CD4-positive, alpha-beta memory T cell (primary cell): ENCODE data around the gene MYH3. TPM values are rescaled to one million over a fixed set of nuclear protein-coding genes. Genes with fewer than 3 reads are reported as not detected.

ENCODE experiments used
- CTCF ChIA-PET: fragments of 350-600 bp; sonication (Branson Sonifier 250); formaldehyde crosslinking; loops from one replicate; lab custom pipeline; 2021; ENCODE audit warnings: inconsistent platforms; ENCODE audit not compliant: partially characterized antibody; lab: Charles Lee
- POLR2A ChIA-PET: fragments of 350-600 bp; sonication (Branson Sonifier 250); formaldehyde crosslinking; loops from one replicate; lab custom pipeline; 2021; ENCODE audit not compliant: partially characterized antibody; lab: Charles Lee
- DNase-seq, 5 donors: peaks; one replicate each; pipeline versions ENCODE4 v3.0.0 to v3.0.0-alpha.2; 2020 to 2022; ENCODE audit warnings: mixed read lengths in 1 of 5
- H3K27ac ChIP-seq: one replicate; pipeline ENCODE4 v1.7.0; 2013; ENCODE audit warnings: low read depth, low read length
- H3K27me3 ChIP-seq: 2 replicates; pipeline ENCODE4 v1.7.0; 2013; ENCODE audit warnings: mild to moderate bottlenecking, low read length, moderate library complexity; ENCODE audit not compliant: insufficient read depth
- H3K36me3 ChIP-seq: 2 replicates; pipeline ENCODE4 v1.7.0; 2013; ENCODE audit warnings: mild to moderate bottlenecking, low read length, moderate library complexity; ENCODE audit not compliant: insufficient read depth
- H3K4me1 ChIP-seq: 2 replicates; pipeline ENCODE4 v1.7.0; 2013; ENCODE audit warnings: mild to moderate bottlenecking, low read length, moderate library complexity; ENCODE audit not compliant: insufficient read depth
- H3K4me3 ChIP-seq, 2 donors: one replicate each; pipeline ENCODE4 v1.7.0; 2013; ENCODE audit warnings: low read length in 2 of 2, mild to moderate bottlenecking in 1 of 2
- H3K9me3 ChIP-seq, 2 donors: one replicate each; pipeline ENCODE4 v1.7.0; 2013; ENCODE audit warnings: low read length in 2 of 2, control low read depth in 1 of 2; ENCODE audit not compliant: control insufficient read depth in 1 of 2
- H3K27ac Mint-ChIP-seq, 7 donors: one replicate each; pipeline ENCODE4 v1.8.0; 2020 to 2021; ENCODE audit warnings: mixed read lengths in 7 of 7, mild to moderate bottlenecking in 6 of 7, inconsistent platforms in 3 of 7, moderate library complexity in 3 of 7
- H3K27me3 Mint-ChIP-seq, 2 donors: one replicate each; pipeline ENCODE4 v1.8.0; 2020 to 2021; ENCODE audit warnings: mixed read lengths in 2 of 2
- H3K36me3 Mint-ChIP-seq, 2 donors: one replicate each; pipeline ENCODE4 v1.8.0; 2020 to 2021; ENCODE audit warnings: mixed read lengths in 2 of 2, inconsistent platforms in 1 of 2, mild to moderate bottlenecking in 1 of 2
- H3K4me1 Mint-ChIP-seq, 4 donors: one replicate each; pipeline ENCODE4 v1.8.0; 2020 to 2021; ENCODE audit warnings: mixed read lengths in 4 of 4, mild to moderate bottlenecking in 1 of 4
- H3K4me3 Mint-ChIP-seq, 8 donors: one replicate each; pipeline ENCODE4 v1.8.0; 2020 to 2021; ENCODE audit warnings: mixed read lengths in 8 of 8, mild to moderate bottlenecking in 7 of 8, moderate library complexity in 6 of 8, inconsistent platforms in 3 of 8
- H3K9me3 Mint-ChIP-seq, 8 donors: one replicate each; pipeline ENCODE4 v1.8.0; 2020 to 2021; ENCODE audit warnings: mixed read lengths in 8 of 8, mild to moderate bottlenecking in 5 of 8, inconsistent platforms in 3 of 8, moderate library complexity in 1 of 8
- intact Hi-C: fragments of 100-400 bp; cut with micrococcal nuclease; formaldehyde crosslinking; loops from one replicate; pipeline ENCODE4 v1.15.1; 2023
- polyA plus RNA-seq, 2 donors: library from polyadenylated mRNA; unstranded; fragments of 300-500 nt; fragmentation: Illumina TruSeq; gene quantifications; one replicate each; pipeline ENCODE4 v1.2.3, GENCODE V29; 2021
- total RNA-seq, 2 experiments: library from RNA; stranded (reverse); gene quantifications; one replicate each; pipeline ENCODE4 v1.2.3, GENCODE V29; 2021

MYH3 gene
- total and polyA plus RNA-seq, 4 experiments from 2014 or later, result 0.47 to 11.5 (median 8.6) TPM; not detected in 1

DNA sequence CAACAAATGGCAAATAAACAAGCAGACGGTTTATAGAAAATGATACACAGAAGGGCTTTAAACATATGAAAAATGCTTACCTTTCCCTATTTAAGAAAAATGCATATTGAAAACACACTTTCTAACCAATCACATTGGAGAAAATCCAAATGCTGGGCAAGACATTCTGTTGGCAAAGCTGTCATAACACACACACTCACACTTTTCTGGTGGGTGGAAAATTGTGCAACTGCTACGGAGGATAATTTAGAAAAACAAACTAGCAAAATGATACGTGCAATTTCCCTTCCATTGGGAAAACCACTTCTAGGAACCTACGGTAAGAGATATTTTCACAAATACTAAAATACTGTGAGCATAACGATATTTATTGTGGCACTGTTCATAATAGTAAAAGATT is 9.8 kb upstream of the MYH3 start:
- H3K27me3 Mint-ChIP-seq, result no peaks in the 10 kb centered on the region
- no peaks in the 10 kb centered on the region for H3K9me3 Mint-ChIP-seq
- H3K4me3 Mint-ChIP-seq, result no peak overlapping the region
- no peak overlapping the region for H3K27ac Mint-ChIP-seq
- Histone ChIP-seq H3K9me3 (no peaks in the 10 kb centered on the region), H3K4me1 (no peaks in the 10 kb centered on the region), H3K36me3 (no peaks in the 10 kb centered on the region), H3K4me3 (no peak overlapping the region), H3K27me3 (no peaks in the 10 kb centered on the region), H3K27ac (no peak overlapping the region)
- ChIA-PET POLR2A (no interaction called here), CTCF (interaction anchor here (2.3 kb wide), 1 partner anchor 17 kb away, joined by 9 read pairs; no protein-coding TSS in a partner anchor)
- no peaks in the 10 kb centered on the region for H3K4me1 Mint-ChIP-seq
- intact Hi-C loops, result no loop called here
- peaks cover 5 to 13% of the 10 kb centered on the region in 2 donors for H3K36me3 Mint-ChIP-seq
- no peak for DNase-seq

DNA sequence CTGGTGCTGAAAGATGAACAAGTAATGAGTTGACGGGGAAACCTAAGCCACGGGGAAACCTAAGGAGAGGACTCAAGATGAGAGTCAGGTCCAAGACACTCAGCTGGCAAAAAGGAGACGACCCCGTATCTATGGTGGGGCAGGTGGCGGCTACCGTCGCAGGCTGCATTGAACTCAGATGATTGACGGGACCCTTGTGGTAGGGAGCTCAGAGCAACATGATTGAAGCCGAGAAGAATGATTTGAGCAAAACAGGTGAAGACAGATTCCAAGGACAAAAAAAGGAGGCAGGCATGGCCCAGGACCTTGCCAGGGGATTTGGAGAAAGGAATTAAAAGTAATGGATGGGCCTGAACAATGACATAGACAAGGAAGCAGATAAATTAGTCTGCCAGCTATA is 7.5 kb upstream of the MYH3 start:
- Histone ChIP-seq H3K27ac (no peak overlapping the region), H3K36me3 (no peaks in the 10 kb centered on the region), H3K27me3 (no peaks in the 10 kb centered on the region), H3K4me1 (no peaks in the 10 kb centered on the region), H3K9me3 (no peaks in the 10 kb centered on the region), H3K4me3 (no peak overlapping the region)
- ChIA-PET CTCF (interaction anchor here (1.1 to 6.4 kb wide), 4 partner anchors 19 to 47 kb away, joined by 3 to 26 read pairs (median 8); no protein-coding TSS in a partner anchor), POLR2A (no interaction called here)
- Mint-ChIP-seq H3K4me3 (no peak overlapping the region), H3K9me3 (no peaks in the 10 kb centered on the region), H3K4me1 (no peaks in the 10 kb centered on the region), H3K27me3 (no peaks in the 10 kb centered on the region), H3K27ac (no peak overlapping the region), H3K36me3 (peaks cover 8 to 15% of the 10 kb centered on the region in 2 donors)
- intact Hi-C loops, result no loop called here
- no peak for DNase-seq

DNA sequence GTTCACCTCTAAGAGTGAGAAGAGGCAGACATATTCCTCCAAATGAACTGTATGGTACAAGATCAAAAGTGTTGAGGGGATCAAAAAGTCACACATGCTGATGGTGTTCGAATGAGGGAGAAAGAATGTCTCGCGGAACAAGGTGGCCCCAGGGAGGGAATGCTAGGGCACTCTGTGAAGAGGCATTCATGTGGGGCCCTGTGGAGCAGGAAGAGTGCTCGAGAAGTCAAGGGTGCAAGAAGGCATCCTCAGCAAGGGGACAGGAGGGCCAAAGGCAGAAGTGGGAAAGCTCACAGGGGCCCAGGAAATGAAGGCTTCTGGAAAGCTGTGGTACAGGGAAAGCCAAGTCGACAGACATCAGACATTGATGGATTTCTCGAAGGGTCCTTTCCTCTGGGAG is 6.1 kb upstream of the MYH3 start:
- Histone ChIP-seq H3K36me3 (no peaks in the 10 kb centered on the region), H3K9me3 (no peaks in the 10 kb centered on the region), H3K4me1 (no peaks in the 10 kb centered on the region), H3K27ac (no peak overlapping the region), H3K27me3 (no peaks in the 10 kb centered on the region), H3K4me3 (no peak overlapping the region)
- no peaks in the 10 kb centered on the region for H3K9me3 Mint-ChIP-seq
- intact Hi-C loops, result no loop called here
- peaks cover 17 to 19% of the 10 kb centered on the region in 2 donors for H3K36me3 Mint-ChIP-seq
- peak overlapping the region in 1 of 7 donors; percentile 46 for H3K27ac Mint-ChIP-seq
- no peaks in the 10 kb centered on the region for H3K27me3 Mint-ChIP-seq
- ChIA-PET CTCF (interaction anchor here (6.4 kb wide), 1 partner anchor 17 kb away, joined by 26 read pairs; no protein-coding TSS in a partner anchor), POLR2A (no interaction called here)
- no peak for DNase-seq
- H3K4me3 Mint-ChIP-seq, result no peak overlapping the region
- H3K4me1 Mint-ChIP-seq, result no peaks in the 10 kb centered on the region

DNA sequence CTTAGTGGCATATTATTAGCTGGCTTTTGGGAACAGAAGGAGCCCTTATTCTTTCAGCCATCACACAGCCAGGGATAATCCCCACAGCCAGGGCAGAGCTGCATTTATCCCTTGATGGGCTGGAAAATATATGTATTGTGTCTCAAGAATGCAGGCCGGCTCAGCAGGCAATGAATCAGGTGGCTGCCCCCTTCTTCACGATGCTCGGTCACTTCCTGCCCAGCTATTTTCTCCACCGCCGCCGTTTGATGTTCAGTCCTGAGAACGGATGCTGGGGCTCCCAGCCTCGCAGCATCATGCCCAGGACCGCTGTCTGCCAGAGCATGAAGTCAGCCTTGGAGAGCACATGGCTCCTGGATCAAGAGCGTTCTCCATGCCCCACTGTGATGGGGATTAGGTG is 4.3 kb upstream of the MYH3 start:
- H3K9me3 Mint-ChIP-seq, result no peaks in the 10 kb centered on the region
- H3K27me3 ChIP-seq, result no peaks in the 10 kb centered on the region
- H3K36me3 Mint-ChIP-seq, result peaks cover 17 to 18% of the 10 kb centered on the region in 2 donors
- no peak overlapping the region for H3K27ac ChIP-seq
- no peaks in the 10 kb centered on the region for H3K36me3 ChIP-seq
- CTCF ChIA-PET, result interaction anchor here (0.7 to 6.4 kb wide), 5 partner anchors 9 to 183 kb away, joined by 3 to 26 read pairs (median 3); no protein-coding TSS in a partner anchor
- no peak overlapping the region for H3K27ac Mint-ChIP-seq
- DNase-seq, result no peak
- POLR2A ChIA-PET, result no interaction called here
- no peaks in the 10 kb centered on the region for H3K4me1 ChIP-seq
- no peaks in the 10 kb centered on the region for H3K4me1 Mint-ChIP-seq
- H3K4me3 ChIP-seq, result no peak overlapping the region
- H3K9me3 ChIP-seq, result no peaks in the 10 kb centered on the region
- intact Hi-C loops, result no loop called here
- no peaks in the 10 kb centered on the region for H3K27me3 Mint-ChIP-seq
- no peak overlapping the region for H3K4me3 Mint-ChIP-seq

DNA sequence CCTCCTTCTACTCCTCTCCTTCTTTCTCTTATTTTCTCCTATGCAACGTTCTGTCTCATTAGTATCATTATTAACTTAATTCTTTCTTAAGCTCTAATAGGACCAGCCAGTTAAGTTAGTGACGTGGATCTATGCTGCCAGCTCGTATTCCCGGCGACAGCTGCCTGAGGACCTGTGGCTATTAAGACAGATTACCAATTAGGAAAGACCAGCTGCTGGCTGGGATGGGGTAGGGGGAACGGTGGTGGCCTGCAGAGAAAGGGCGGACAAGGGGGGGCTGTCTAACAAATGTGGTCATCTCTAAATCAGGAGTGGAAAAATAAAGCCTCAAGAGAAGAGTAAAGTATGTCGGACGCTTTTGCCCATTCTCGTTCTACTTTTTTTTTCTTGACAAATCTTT is 770 bp upstream of the MYH3 start:
- POLR2A ChIA-PET, result no interaction called here
- CTCF ChIA-PET, result interaction anchor here (1.5 kb wide), 1 partner anchor 12 kb away, joined by 9 read pairs; no protein-coding TSS in a partner anchor
- H3K4me3 ChIP-seq, result no peak overlapping the region
- no peaks in the 10 kb centered on the region for H3K36me3 ChIP-seq
- Mint-ChIP-seq H3K27ac (no peak overlapping the region), H3K36me3 (peaks cover 12 to 13% of the 10 kb centered on the region in 2 donors), H3K4me3 (no peak overlapping the region), H3K27me3 (no peaks in the 10 kb centered on the region), H3K4me1 (peaks cover 4 to 14% (median 11%) of the 10 kb centered on the region in 4 donors), H3K9me3 (peaks cover 0 to 1% (median 0%) of the 10 kb centered on the region in 8 donors)
- H3K4me1 ChIP-seq, result no peaks in the 10 kb centered on the region
- no peak for DNase-seq
- no peak overlapping the region for H3K27ac ChIP-seq
- H3K9me3 ChIP-seq, result no peaks in the 10 kb centered on the region
- no peaks in the 10 kb centered on the region for H3K27me3 ChIP-seq
- intact Hi-C loops, result no loop called here

DNA sequence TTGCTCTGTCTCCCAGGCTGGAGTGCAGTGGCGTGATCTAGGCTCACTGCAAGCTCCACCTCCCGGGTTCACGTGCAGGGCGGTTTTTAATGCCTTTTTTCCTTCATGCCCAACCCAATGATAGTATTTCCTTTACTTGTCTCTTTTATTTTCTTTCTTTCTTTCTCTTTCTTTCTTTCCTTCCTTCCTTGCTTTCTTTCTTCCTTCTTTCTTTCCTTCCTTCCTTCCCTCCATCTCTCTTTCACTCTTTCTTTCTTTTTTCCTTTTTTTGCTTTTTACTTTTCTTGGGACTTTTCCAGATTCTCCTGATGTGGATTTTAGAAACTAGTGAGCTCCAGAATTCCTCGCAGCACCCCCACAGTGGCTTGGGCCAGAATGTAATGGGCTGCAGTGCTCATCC is 3.1 kb downstream of the MYH3 start:
- Mint-ChIP-seq H3K27ac (peak overlapping the region in 2 of 7 donors; percentile 46 to 62), H3K4me1 (peaks cover 5 to 16% (median 12%) of the 10 kb centered on the region in 4 donors), H3K9me3 (peaks cover 0 to 1% (median 0%) of the 10 kb centered on the region in 8 donors), H3K36me3 (peaks cover 3% of the 10 kb centered on the region in 2 donors), H3K4me3 (no peak overlapping the region), H3K27me3 (no peaks in the 10 kb centered on the region)
- ChIA-PET CTCF (interaction anchor here (0.7 to 1.4 kb wide), 4 partner anchors 9 to 191 kb away, joined by 3 to 6 read pairs (median 4); no protein-coding TSS in a partner anchor), POLR2A (no interaction called here)
- no peak for DNase-seq
- H3K9me3 ChIP-seq, result no peaks in the 10 kb centered on the region
- no peaks in the 10 kb centered on the region for H3K27me3 ChIP-seq
- H3K4me3 ChIP-seq, result no peak overlapping the region
- intact Hi-C loops, result no loop called here
- H3K4me1 ChIP-seq, result no peaks in the 10 kb centered on the region
- H3K27ac ChIP-seq, result no peak overlapping the region
- no peaks in the 10 kb centered on the region for H3K36me3 ChIP-seq

GRCh38 chr17:10652984-10653659 is 4.0 kb downstream of the MYH3 start:
- POLR2A ChIA-PET, result no interaction called here
- Histone ChIP-seq H3K4me1 (no peaks in the 10 kb centered on the region), H3K9me3 (no peaks in the 10 kb centered on the region), H3K27me3 (no peaks in the 10 kb centered on the region), H3K36me3 (no peaks in the 10 kb centered on the region), H3K27ac (no peak overlapping the region), H3K4me3 (no peak overlapping the region)
- Mint-ChIP-seq H3K27ac (peak overlapping the region in 4 of 7 donors; percentile 5 to 71 (median 34)), H3K36me3 (peaks cover 0 to 1% of the 10 kb centered on the region in 2 donors), H3K4me3 (peak overlapping the region in 3 of 8 donors; percentile 32 to 64 (median 42)), H3K4me1 (peaks cover 5 to 16% (median 12%) of the 10 kb centered on the region in 4 donors), H3K9me3 (peaks cover 0 to 1% (median 0%) of the 10 kb centered on the region in 8 donors), H3K27me3 (no peaks in the 10 kb centered on the region)
- DNase-seq, result no peak
- CTCF ChIA-PET, result interaction anchor here (0.7 to 1.3 kb wide), 3 partner anchors 8 to 23 kb away, joined by 3 to 6 read pairs (median 3); no protein-coding TSS in a partner anchor
- intact Hi-C loops, result no loop called here
